ENCODE results near the gene SHE. TPM values are rescaled to one million over a fixed set of nuclear protein-coding genes. Genes with fewer than 3 reads are reported as not detected.
A peak's percentile ranks its signal among the peaks of the same experiment; 100 is the strongest.

SHE gene
- total RNA-seq, 2 experiments from 2014 or later: not detected

- Histone ChIP-seq H3K27ac (ENCODE audit: low read depth in 1 of 2, low read length in 2 of 2) (no peak overlapping the region), H3K4me3 (ENCODE audit: low read length) (no peak overlapping the region), H3K9me3 (ENCODE audit: control insufficient read depth in 1 of 2, insufficient read depth in 1 of 2, low read length in 2 of 2) (no peaks in the 10 kb centered on the region), H3K27me3 (ENCODE audit: control insufficient read depth in 1 of 2, insufficient read depth in 2 of 2, low read length in 2 of 2) (no peaks in the 10 kb centered on the region), H3K36me3 (ENCODE audit: insufficient read depth, low read length) (peaks cover 31% of the 10 kb centered on the region), H3K4me1 (ENCODE audit: insufficient read depth, low read length) (no peaks in the 10 kb centered on the region)
- H3K4me3 Mint-ChIP-seq: no peak overlapping the region
- H3K4me1 Mint-ChIP-seq (ENCODE audit: low read depth): peaks cover 4% of the 10 kb centered on the region
- no peaks in the 10 kb centered on the region for H3K27me3 Mint-ChIP-seq
- DNase-seq (no peak), ATAC-seq (ENCODE audit: poor library complexity) (no peak)
- no peak for TF ChIP-seq CTCF (IDR thresholded peaks at IDR 0.05)
- intact Hi-C loops (cut with DNase I, micrococcal nuclease): loop anchor here (5.0 to 10.0 kb wide), 2 partner anchors 145 to 222 kb away; partner anchors contain the start of genes AQP10 (in 1 of the 2) and ATP8B2 (in 1 of the 2)
- POLR2A ChIA-PET: interaction anchor here (0.7 to 1.0 kb wide), 3 partner anchors 10 to 144 kb away, joined by 3 read pairs; no protein-coding TSS in a partner anchor
- H3K9me3 Mint-ChIP-seq: no peaks in the 10 kb centered on the region
- peaks cover 42% of the 10 kb centered on the region for H3K36me3 Mint-ChIP-seq (ENCODE audit: low read depth)
- H3K27ac Mint-ChIP-seq: no peak overlapping the region
- CTCF ChIA-PET: interaction anchor here (0.8 to 6.0 kb wide), 5 partner anchors 67 to 517 kb away, joined by 3 to 43 read pairs (median 4); partner anchors contain the start of genes EFNA4 and IL6R
Observed at GRCh38 chr1:154547105-154547732, 45.0 kb upstream of the SHE start.

GRCh38 chr1:154546264-154547063, 44.3 kb upstream of the SHE start:
- ChIA-PET POLR2A (interaction anchor here (0.7 to 1.0 kb wide), 3 partner anchors 11 to 143 kb away, joined by 3 read pairs; no protein-coding TSS in a partner anchor), CTCF (interaction anchor here (0.7 to 6.0 kb wide), 6 partner anchors 66 to 517 kb away, joined by 3 to 43 read pairs (median 4); partner anchors contain the start of genes EFNA4 and IL6R)
- ATAC-seq (ENCODE audit: poor library complexity) (peak; percentile 93), DNase-seq (peak; percentile 28 to 77 (median 38))
- Histone ChIP-seq H3K4me1 (ENCODE audit: insufficient read depth, low read length) (no peaks in the 10 kb centered on the region), H3K27me3 (ENCODE audit: control insufficient read depth in 1 of 2, insufficient read depth in 2 of 2, low read length in 2 of 2) (no peaks in the 10 kb centered on the region), H3K9me3 (ENCODE audit: control insufficient read depth in 1 of 2, insufficient read depth in 1 of 2, low read length in 2 of 2) (no peaks in the 10 kb centered on the region), H3K4me3 (ENCODE audit: low read length) (no peak overlapping the region), H3K27ac (ENCODE audit: low read depth in 1 of 2, low read length in 2 of 2) (no peak overlapping the region), H3K36me3 (ENCODE audit: insufficient read depth, low read length) (peaks cover 24% of the 10 kb centered on the region)
- peaks cover 4% of the 10 kb centered on the region for H3K4me1 Mint-ChIP-seq (ENCODE audit: low read depth)
- no peak overlapping the region for H3K4me3 Mint-ChIP-seq
- intact Hi-C loops (cut with DNase I, micrococcal nuclease): loop anchor here (1.0 to 10.0 kb wide), 4 partner anchors 66 to 222 kb away; partner anchors contain the start of genes AQP10 (in 1 of the 2) and ATP8B2 (in 1 of the 2)
- H3K27me3 Mint-ChIP-seq: no peaks in the 10 kb centered on the region
- peak; percentile 68 for TF ChIP-seq CTCF (IDR thresholded peaks at IDR 0.05)
- H3K36me3 Mint-ChIP-seq (ENCODE audit: low read depth): peaks cover 34% of the 10 kb centered on the region
- no peaks in the 10 kb centered on the region for H3K9me3 Mint-ChIP-seq
- H3K27ac Mint-ChIP-seq: no peak overlapping the region

GRCh38 chr1:154541231-154541630, 39.0 kb upstream of the SHE start:
- Histone ChIP-seq H3K9me3 (ENCODE audit: control insufficient read depth in 1 of 2, insufficient read depth in 1 of 2, low read length in 2 of 2) (no peaks in the 10 kb centered on the region), H3K36me3 (ENCODE audit: insufficient read depth, low read length) (no peaks in the 10 kb centered on the region), H3K27ac (ENCODE audit: low read depth in 1 of 2, low read length in 2 of 2) (no peak overlapping the region), H3K27me3 (ENCODE audit: control insufficient read depth in 1 of 2, insufficient read depth in 2 of 2, low read length in 2 of 2) (no peaks in the 10 kb centered on the region), H3K4me1 (ENCODE audit: insufficient read depth, low read length) (no peaks in the 10 kb centered on the region), H3K4me3 (ENCODE audit: low read length) (no peak overlapping the region)
- ATAC-seq (ENCODE audit: poor library complexity) (no peak), DNase-seq (no peak)
- Mint-ChIP-seq H3K4me3 (no peak overlapping the region), H3K27me3 (peaks cover 4% of the 10 kb centered on the region), H3K36me3 (ENCODE audit: low read depth) (no peaks in the 10 kb centered on the region), H3K4me1 (ENCODE audit: low read depth) (no peaks in the 10 kb centered on the region), H3K27ac (no peak overlapping the region), H3K9me3 (no peaks in the 10 kb centered on the region)
- POLR2A ChIA-PET: interaction anchor here (0.5 kb wide), 1 partner anchor 107 kb away, joined by 3 read pairs; no protein-coding TSS in a partner anchor
- intact Hi-C loops (cut with DNase I, micrococcal nuclease): loop anchor here in 1 of 2 experiments (10.0 kb wide), 1 partner anchor 216 kb away; the partner anchor contains the start of genes AQP10 and ATP8B2
- CTCF ChIA-PET: no interaction called here
- TF ChIP-seq CTCF (IDR thresholded peaks at IDR 0.05): no peak
